ENCODE measurements around the gene ADGRV1.
"Not testable (repeated sequence)": the region's sequence is repeated elsewhere in the genome, so short reads cannot be mapped to it uniquely, and the experiment has no call there.

DNA sequence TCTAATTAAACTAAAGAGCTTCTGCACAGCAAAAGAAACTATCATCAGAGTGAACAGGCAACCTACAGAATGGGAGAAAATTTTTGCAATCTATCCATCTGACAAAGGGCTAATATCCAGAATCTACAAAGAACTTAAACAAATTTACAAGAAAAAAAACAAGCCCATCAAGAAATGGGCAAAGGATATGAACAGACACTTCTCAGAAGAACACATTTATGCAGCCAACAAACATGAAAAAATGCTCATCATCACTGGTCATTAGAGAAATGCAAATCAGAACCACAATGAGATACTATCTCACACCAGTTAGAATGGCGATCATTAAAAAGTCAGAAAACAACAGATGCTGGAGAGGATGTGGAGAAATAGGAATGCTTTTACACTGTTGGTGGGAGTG is 241.5 kb downstream of the ADGRV1 start:
- TF ChIP-seq, protein P1, sequence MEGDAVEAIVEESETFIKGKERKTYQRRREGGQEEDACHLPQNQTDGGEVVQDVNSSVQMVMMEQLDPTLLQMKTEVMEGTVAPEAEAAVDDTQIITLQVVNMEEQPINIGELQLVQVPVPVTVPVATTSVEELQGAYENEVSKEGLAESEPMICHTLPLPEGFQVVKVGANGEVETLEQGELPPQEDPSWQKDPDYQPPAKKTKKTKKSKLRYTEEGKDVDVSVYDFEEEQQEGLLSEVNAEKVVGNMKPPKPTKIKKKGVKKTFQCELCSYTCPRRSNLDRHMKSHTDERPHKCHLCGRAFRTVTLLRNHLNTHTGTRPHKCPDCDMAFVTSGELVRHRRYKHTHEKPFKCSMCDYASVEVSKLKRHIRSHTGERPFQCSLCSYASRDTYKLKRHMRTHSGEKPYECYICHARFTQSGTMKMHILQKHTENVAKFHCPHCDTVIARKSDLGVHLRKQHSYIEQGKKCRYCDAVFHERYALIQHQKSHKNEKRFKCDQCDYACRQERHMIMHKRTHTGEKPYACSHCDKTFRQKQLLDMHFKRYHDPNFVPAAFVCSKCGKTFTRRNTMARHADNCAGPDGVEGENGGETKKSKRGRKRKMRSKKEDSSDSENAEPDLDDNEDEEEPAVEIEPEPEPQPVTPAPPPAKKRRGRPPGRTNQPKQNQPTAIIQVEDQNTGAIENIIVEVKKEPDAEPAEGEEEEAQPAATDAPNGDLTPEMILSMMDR (IDR thresholded peaks at IDR 0.05; ENCODE audit: low read depth, low read length, poor library complexity, severe bottlenecking): not testable (repeated sequence)
- not testable (repeated sequence) for TF ChIP-seq EZH2phosphoT487 (IDR thresholded peaks at IDR 0.05; ENCODE audit: borderline replicate concordance, low read length)

Data from DOHH2 (cell line).